Activated naive CD4-positive, alpha-beta T cell treated with anti-CD3 and anti-CD28 coated beads, Interleukin-2, amount 50 U/mL, for 24 hours (primary cell): ENCODE results near the gene RAB17.

Experiments
- H3K27ac Mint-ChIP-seq: one replicate; pipeline ENCODE4 v1.8.0; 2021; ENCODE audit warnings: mild to moderate bottlenecking, mixed read lengths
- H3K27me3 Mint-ChIP-seq: one replicate; pipeline ENCODE4 v1.8.0; 2021; ENCODE audit warnings: mixed read lengths
- H3K36me3 Mint-ChIP-seq: one replicate; pipeline ENCODE4 v1.8.0; 2021; ENCODE audit warnings: mixed read lengths
- H3K4me1 Mint-ChIP-seq: one replicate; pipeline ENCODE4 v1.8.0; 2021; ENCODE audit warnings: mixed read lengths
- H3K4me3 Mint-ChIP-seq: one replicate; pipeline ENCODE4 v1.8.0; 2021; ENCODE audit warnings: mild to moderate bottlenecking, mixed read lengths
- H3K9me3 Mint-ChIP-seq: one replicate; pipeline ENCODE4 v1.8.0; 2021; ENCODE audit warnings: mixed read lengths

RAB17 gene

GRCh38 chr2:237549216-237549615 lies 41.3 kb downstream of the RAB17 start:
- Mint-ChIP-seq H3K36me3 (no peaks in the 10 kb centered on the region), H3K27ac (no peak overlapping the region), H3K9me3 (no peaks in the 10 kb centered on the region), H3K27me3 (no peaks in the 10 kb centered on the region), H3K4me1 (no peaks in the 10 kb centered on the region), H3K4me3 (no peak overlapping the region)

GRCh38 chr2:237547841-237548416 lies 42.6 kb downstream of the RAB17 start:
- no peak overlapping the region for H3K27ac Mint-ChIP-seq
- no peaks in the 10 kb centered on the region for H3K4me1 Mint-ChIP-seq
- no peaks in the 10 kb centered on the region for H3K9me3 Mint-ChIP-seq
- no peaks in the 10 kb centered on the region for H3K27me3 Mint-ChIP-seq
- H3K4me3 Mint-ChIP-seq = no peak overlapping the region
- no peaks in the 10 kb centered on the region for H3K36me3 Mint-ChIP-seq

GRCh38 chr2:237546876-237547395 lies 43.6 kb downstream of the RAB17 start:
- H3K4me1 Mint-ChIP-seq = no peaks in the 10 kb centered on the region
- H3K27ac Mint-ChIP-seq = no peak overlapping the region
- no peaks in the 10 kb centered on the region for H3K9me3 Mint-ChIP-seq
- H3K27me3 Mint-ChIP-seq = no peaks in the 10 kb centered on the region
- no peaks in the 10 kb centered on the region for H3K36me3 Mint-ChIP-seq
- H3K4me3 Mint-ChIP-seq = no peak overlapping the region

GRCh38 chr2:237546040-237546875 lies 44.3 kb downstream of the RAB17 start:
- Mint-ChIP-seq H3K36me3 (no peaks in the 10 kb centered on the region), H3K4me1 (no peaks in the 10 kb centered on the region), H3K9me3 (no peaks in the 10 kb centered on the region), H3K27ac (no peak overlapping the region), H3K4me3 (no peak overlapping the region), H3K27me3 (no peaks in the 10 kb centered on the region)

GRCh38 chr2:237542001-237542704 lies 48.4 kb downstream of the RAB17 start:
- no peak overlapping the region for H3K27ac Mint-ChIP-seq

GRCh38 chr2:237541243-237541642 lies 49.3 kb downstream of the RAB17 start:
- no peaks in the 10 kb centered on the region for H3K27me3 Mint-ChIP-seq
- H3K4me1 Mint-ChIP-seq = no peaks in the 10 kb centered on the region
- H3K36me3 Mint-ChIP-seq = no peaks in the 10 kb centered on the region
- no peak overlapping the region for H3K27ac Mint-ChIP-seq
- H3K4me3 Mint-ChIP-seq = no peak overlapping the region
- no peaks in the 10 kb centered on the region for H3K9me3 Mint-ChIP-seq

More at GRCh38 chr2:237542001-237542704, 48.4 kb downstream of the RAB17 start:
- Mint-ChIP-seq H3K4me1 (no peaks in the 10 kb centered on the region), H3K36me3 (no peaks in the 10 kb centered on the region), H3K4me3 (no peak overlapping the region), H3K9me3 (no peaks in the 10 kb centered on the region), H3K27me3 (no peaks in the 10 kb centered on the region)

GRCh38 chr2:237540823-237541222 lies 49.7 kb downstream of the RAB17 start:
- Mint-ChIP-seq H3K27ac (no peak overlapping the region), H3K9me3 (no peaks in the 10 kb centered on the region), H3K27me3 (no peaks in the 10 kb centered on the region), H3K36me3 (no peaks in the 10 kb centered on the region), H3K4me1 (no peaks in the 10 kb centered on the region), H3K4me3 (no peak overlapping the region)

- H3K27ac Mint-ChIP-seq = no peak overlapping the region
- H3K9me3 Mint-ChIP-seq = no peaks in the 10 kb centered on the region
Measured at GRCh38 chr2:237540223-237540775, 50.2 kb downstream of the RAB17 start.

GRCh38 chr2:237539681-237540080 lies 50.9 kb downstream of the RAB17 start:
- Mint-ChIP-seq H3K9me3 (no peaks in the 10 kb centered on the region), H3K36me3 (no peaks in the 10 kb centered on the region), H3K4me3 (no peak overlapping the region), H3K4me1 (no peaks in the 10 kb centered on the region), H3K27me3 (no peaks in the 10 kb centered on the region), H3K27ac (no peak overlapping the region)

More at GRCh38 chr2:237540223-237540775, 50.2 kb downstream of the RAB17 start:
- H3K4me1 Mint-ChIP-seq = no peaks in the 10 kb centered on the region
- H3K27me3 Mint-ChIP-seq = no peaks in the 10 kb centered on the region
- H3K36me3 Mint-ChIP-seq = no peaks in the 10 kb centered on the region
- H3K4me3 Mint-ChIP-seq = no peak overlapping the region

- H3K27ac Mint-ChIP-seq = no peak overlapping the region
- H3K4me1 Mint-ChIP-seq = no peaks in the 10 kb centered on the region
- no peaks in the 10 kb centered on the region for H3K9me3 Mint-ChIP-seq
- H3K36me3 Mint-ChIP-seq = no peaks in the 10 kb centered on the region
- no peak overlapping the region for H3K4me3 Mint-ChIP-seq
- H3K27me3 Mint-ChIP-seq = no peaks in the 10 kb centered on the region
Measured at GRCh38 chr2:237538901-237539300, 51.6 kb downstream of the RAB17 start.

- H3K4me1 Mint-ChIP-seq = no peaks in the 10 kb centered on the region
- H3K27ac Mint-ChIP-seq = no peak overlapping the region
- no peaks in the 10 kb centered on the region for H3K9me3 Mint-ChIP-seq
- no peaks in the 10 kb centered on the region for H3K36me3 Mint-ChIP-seq
- no peak overlapping the region for H3K4me3 Mint-ChIP-seq
- H3K27me3 Mint-ChIP-seq = no peaks in the 10 kb centered on the region
Measured at GRCh38 chr2:237538001-237538720, 52.4 kb downstream of the RAB17 start.

GRCh38 chr2:237536617-237537016 lies 53.9 kb downstream of the RAB17 start:
- no peaks in the 10 kb centered on the region for H3K27me3 Mint-ChIP-seq

GRCh38 chr2:237536083-237536415 lies 54.5 kb downstream of the RAB17 start:
- Mint-ChIP-seq H3K27me3 (no peaks in the 10 kb centered on the region), H3K27ac (no peak overlapping the region), H3K36me3 (no peaks in the 10 kb centered on the region), H3K4me1 (no peaks in the 10 kb centered on the region), H3K9me3 (no peaks in the 10 kb centered on the region), H3K4me3 (no peak overlapping the region)

More at GRCh38 chr2:237536617-237537016, 53.9 kb downstream of the RAB17 start:
- H3K4me1 Mint-ChIP-seq = no peaks in the 10 kb centered on the region
- H3K4me3 Mint-ChIP-seq = no peak overlapping the region
- H3K36me3 Mint-ChIP-seq = no peaks in the 10 kb centered on the region
- H3K9me3 Mint-ChIP-seq = no peaks in the 10 kb centered on the region
- H3K27ac Mint-ChIP-seq = no peak overlapping the region

GRCh38 chr2:237535385-237536082 lies 55.0 kb downstream of the RAB17 start:
- H3K27ac Mint-ChIP-seq = no peak overlapping the region
- no peaks in the 10 kb centered on the region for H3K27me3 Mint-ChIP-seq
- no peaks in the 10 kb centered on the region for H3K36me3 Mint-ChIP-seq
- no peak overlapping the region for H3K4me3 Mint-ChIP-seq
- no peaks in the 10 kb centered on the region for H3K9me3 Mint-ChIP-seq
- H3K4me1 Mint-ChIP-seq = no peaks in the 10 kb centered on the region

- Mint-ChIP-seq H3K9me3 (no peaks in the 10 kb centered on the region), H3K4me3 (no peak overlapping the region), H3K4me1 (no peaks in the 10 kb centered on the region), H3K27ac (no peak overlapping the region), H3K27me3 (no peaks in the 10 kb centered on the region), H3K36me3 (no peaks in the 10 kb centered on the region)
Measured at GRCh38 chr2:237534380-237534779, 56.2 kb downstream of the RAB17 start.
